SK-N-SH (cell line): ENCODE data around the gene HAAO. TPM values are rescaled to one million over a fixed set of nuclear protein-coding genes. Genes with fewer than 3 reads are reported as not detected.

ENCODE experiments used
- CTCF ChIA-PET: fragments of 300-600, 350-600 bp; formaldehyde crosslinking; extraction: SDS; loops from one replicate; lab custom pipeline; 2021; lab: Yijun Ruan, JAX
- POLR2A ChIA-PET: fragments of 350-600 bp; sonication (Branson Sonifier 250); formaldehyde crosslinking; extraction: SDS; loops from one replicate; lab custom pipeline; 2020; ENCODE audit warnings: antibody characterized with exemption, inconsistent platforms; lab: Yijun Ruan, JAX
- DNase-seq: peaks from one replicate; pipeline ENCODE4 v3.0.0; 2012
- H2AFZ ChIP-seq: fragments of 200-600 bp; sonication (generic); 2 replicates; pipeline ENCODE4 v1.8.1; 2016; ENCODE audit warnings: antibody characterized with exemption, mild to moderate bottlenecking, low read depth
- H3F3A ChIP-seq: fragments of 200-600 bp; sonication (generic); replicated peaks from 2 replicates; pipeline ENCODE3; 2016; ENCODE audit warnings: antibody characterized with exemption, mild to moderate bottlenecking; ENCODE audit not compliant: insufficient read depth
- H3K27ac ChIP-seq, 2 experiments: fragments of 200-500 bp in 1 of 2; fragments of 200-600 bp in 1 of 2; sonication (Bioruptor generic) in 1 of 2; sonication (generic), shearing (Covaris generic) in 1 of 2; 2 replicates each; pipeline versions ENCODE4 v1.5.1 to v1.6.1; 2014 to 2016; ENCODE audit warnings: low read depth in 2 of 2, inconsistent platforms in 1 of 2, low read length in 1 of 2, mild to moderate bottlenecking in 1 of 2, mixed read lengths in 1 of 2
- H3K27me3 ChIP-seq: fragments of 200-600 bp; sonication (generic), shearing (Covaris generic); 2 replicates; pipeline ENCODE4 v1.6.1; 2016; ENCODE audit warnings: mixed run types; ENCODE audit not compliant: insufficient read depth
- H3K36me3 ChIP-seq, 2 experiments: fragments of 200-500 bp in 1 of 2; fragments of 200-600 bp in 1 of 2; sonication (Bioruptor generic) in 1 of 2; sonication (generic) in 1 of 2; replicated peaks in 1 of 2; 2 replicates each; pipeline versions ENCODE3 to v1.5.1; 2014 to 2016; ENCODE audit warnings: low read length in 1 of 2, mild to moderate bottlenecking in 1 of 2; ENCODE audit not compliant: insufficient read depth in 2 of 2, control insufficient read depth in 1 of 2
- H3K4me1 ChIP-seq, 2 experiments: fragments of 200-500 bp in 1 of 2; fragments of 200-600 bp in 1 of 2; sonication (Bioruptor generic) in 1 of 2; sonication (generic), shearing (Covaris generic) in 1 of 2; 2 replicates each; pipeline versions ENCODE4 v1.5.1 to v1.6.1; 2014 to 2016; ENCODE audit warnings: low read depth in 1 of 2, low read length in 1 of 2, mixed run types in 1 of 2; ENCODE audit not compliant: insufficient read depth in 2 of 2, control insufficient read depth in 1 of 2
- H3K4me2 ChIP-seq: fragments of 200-600 bp; sonication (generic), shearing (Covaris generic); 2 replicates; pipeline ENCODE4 v1.6.1; 2017; ENCODE audit warnings: mixed run types
- H3K4me3 ChIP-seq, 2 experiments: fragments of 200-500 bp in 1 of 2; fragments of 200-600 bp in 1 of 2; sonication (Bioruptor generic) in 1 of 2; sonication (generic), shearing (Covaris generic) in 1 of 2; 2 replicates each; pipeline versions ENCODE4 v1.5.1 to v1.8.1; 2014 to 2016; ENCODE audit warnings: low read depth in 2 of 2, inconsistent platforms in 1 of 2, low read length in 1 of 2, mild to moderate bottlenecking in 1 of 2, mixed read lengths in 1 of 2, moderate library complexity in 1 of 2
- H3K79me2 ChIP-seq: fragments of 200-600 bp; sonication (generic); 2 replicates; pipeline ENCODE4 v1.8.1; 2017; ENCODE audit warnings: mild to moderate bottlenecking; ENCODE audit not compliant: insufficient read depth
- H3K9ac ChIP-seq: fragments of 200-600 bp; sonication (generic); 2 replicates; pipeline ENCODE4 v1.6.1; 2017; ENCODE audit warnings: mixed run types
- H3K9me2 ChIP-seq: fragments of 200-600 bp; sonication (generic); 2 replicates; pipeline ENCODE4 v1.6.1; 2017; ENCODE audit warnings: mixed run types
- H3K9me3 ChIP-seq: fragments of 200-600 bp; sonication (generic); 2 replicates; pipeline ENCODE4 v1.6.1; 2017; ENCODE audit warnings: mixed run types, mild to moderate bottlenecking, moderate library complexity
- H4K20me1 ChIP-seq: fragments of 200-600 bp; sonication (generic); 2 replicates; pipeline ENCODE4 v1.6.1; 2017; ENCODE audit warnings: mild to moderate bottlenecking, mixed run types; ENCODE audit not compliant: insufficient read depth
- CHD2 ChIP-seq: fragments of 150-350 bp; IDR thresholded peaks from 2 replicates; pipeline ENCODE4 v1.6.1; 2018; ENCODE audit warnings: low read length; ENCODE audit not compliant: partially characterized antibody
- CTCF ChIP-seq: fragments of 200-600 bp; sonication (generic); IDR thresholded peaks from 2 replicates; pipeline ENCODE4 v1.6.1; 2017; ENCODE audit warnings: antibody characterized with exemption, mild to moderate bottlenecking, moderate library complexity
- EP300 ChIP-seq, 2 experiments: IDR thresholded peaks; 2 replicates each; pipeline versions ENCODE4 v1.4.0 to v1.6.1; 2012; ENCODE audit warnings: borderline replicate concordance in 1 of 2, low read depth in 1 of 2, low read length in 1 of 2
- EZH2phosphoT487 ChIP-seq: fragments of 200-600 bp; sonication (generic); IDR thresholded peaks from 2 replicates; pipeline ENCODE4 v1.6.1; 2017; ENCODE audit warnings: low read depth, mixed run types, mild to moderate bottlenecking, antibody characterized with exemption, moderate library complexity, borderline replicate concordance
- FOSL2 ChIP-seq: IDR thresholded peaks from 2 replicates; pipeline ENCODE4 v1.4.0; 2012; ENCODE audit warnings: low read depth, mild to moderate bottlenecking, moderate library complexity, borderline replicate concordance
- FOXJ3 ChIP-seq: sonication (generic); formaldehyde crosslinking; IDR thresholded peaks from 2 replicates; pipeline ENCODE4 v1.5.1; 2020; ENCODE audit warnings: mild to moderate bottlenecking, missing genetic modification reagents
- IRF3 ChIP-seq: fragments of 150-350 bp; IDR thresholded peaks from 2 replicates; pipeline ENCODE4 v1.6.1; 2016; ENCODE audit warnings: mild to moderate bottlenecking, low read depth, low read length
- MEF2A ChIP-seq: IDR thresholded peaks from 2 replicates; pipeline ENCODE4 v1.4.0; 2012; ENCODE audit warnings: low read depth, borderline replicate concordance
- NFIC ChIP-seq: IDR thresholded peaks from 2 replicates; pipeline ENCODE4 v1.4.0; 2012; ENCODE audit warnings: borderline replicate concordance
- NRF1 ChIP-seq: IDR thresholded peaks from 2 replicates; pipeline ENCODE4 v1.6.1; 2012; ENCODE audit warnings: low read depth, mild to moderate bottlenecking, low read length
- PBX3 ChIP-seq: IDR thresholded peaks from 2 replicates; pipeline ENCODE4; 2012
- RAD21 ChIP-seq: IDR thresholded peaks from 2 replicates; pipeline ENCODE4 v1.6.1; 2012; ENCODE audit warnings: mild to moderate bottlenecking, low read length
- REST ChIP-seq: IDR thresholded peaks from 2 replicates; pipeline ENCODE4 v1.6.1; 2012; ENCODE audit warnings: mild to moderate bottlenecking, low read depth, low read length, moderate library complexity
- RFX5 ChIP-seq: IDR thresholded peaks from 2 replicates; pipeline ENCODE4 v1.6.1; 2012; ENCODE audit warnings: mild to moderate bottlenecking, improper control_type of control experiment, low read length
- RXRA ChIP-seq: IDR thresholded peaks from 2 replicates; pipeline ENCODE4 v1.4.0; 2012; ENCODE audit warnings: low read depth, mild to moderate bottlenecking, borderline replicate concordance
- TCF12 ChIP-seq: IDR thresholded peaks from 2 replicates; pipeline ENCODE4 v1.4.0; 2012
- USF2 ChIP-seq: fragments of 150-350 bp; IDR thresholded peaks from 2 replicates; pipeline ENCODE4 v1.6.1; 2017; ENCODE audit warnings: antibody characterized with exemption, low read length, low read depth, borderline replicate concordance
- YY1 ChIP-seq: IDR thresholded peaks from 2 replicates; pipeline ENCODE4 v1.4.0; 2012; ENCODE audit warnings: low read depth, mild to moderate bottlenecking
- ZBTB33 ChIP-seq: IDR thresholded peaks from 2 replicates; pipeline ENCODE4 v1.4.0; 2012; ENCODE audit warnings: low read depth, borderline replicate concordance
- WGBS: methylation state at CpG from one replicate; pipeline ENCODE4 v1.1.6; 2017; ENCODE audit warnings: low lambda C conversion rate; 5-methylcytosine and 5-hydroxymethylcytosine counted together
- polyA plus RNA-seq, 3 experiments: library from polyadenylated mRNA; depleted of rRNA; stranded (reverse); fragments of >200 nt; gene quantifications; 2 replicates each; pipeline ENCODE4 v1.2.3, GENCODE V29; 2012

The HAAO gene
- polyA plus RNA-seq, 1 of the 3 experiments (the other 2 are of a cell fraction), result not detected

- Histone ChIP-seq H3K4me1 (no peaks in the 10 kb centered on the region; a peak in 1 of 4 replicates), H2AFZ (no peak within 1 kb of the TSS), H3K9me2 (no peaks in the 10 kb centered on the region), H3K4me3 (no peak within 1 kb of the TSS), H3F3A (no peaks in the 10 kb centered on the region), H3K9ac (no peak within 1 kb of the TSS), H3K36me3 (no peaks in the 10 kb centered on the region), H3K27me3 (no peaks in the 10 kb centered on the region), H3K79me2 (no peaks in the 10 kb centered on the region), H4K20me1 (no peaks in the 10 kb centered on the region), H3K9me3 (no peaks in the 10 kb centered on the region), H3K27ac (no peak within 1 kb of the TSS), H3K4me2 (no peak within 1 kb of the TSS)
- TF ChIP-seq EZH2phosphoT487 (no peak), USF2 (no peak), NFIC (no peak), RFX5 (no peak), MEF2A (no peak), FOSL2 (no peak), IRF3 (no peak), NRF1 (no peak), REST (no peak), PBX3 (no peak), FOXJ3 (no peak), EP300 (IDR thresholded peaks at IDR 0.05; ENCODE audit: borderline replicate concordance in 1 of 2, low read depth in 1 of 2, low read length in 1 of 2) (no peak), CHD2 (no peak), YY1 (no peak), ZBTB33 (no peak), RXRA (no peak), TCF12 (no peak), RAD21 (no peak), CTCF (no peak)
- ChIA-PET POLR2A (no interaction called here), CTCF (interaction anchor here (0.8 to 1.4 kb wide), 2 partner anchors 10 to 167 kb away, joined by 3 read pairs; no protein-coding TSS in a partner anchor)
- WGBS, result 53% methylated on average over 5 of the region's 5 CpGs
- DNase-seq, result peak; percentile 36
Observed at GRCh38 chr2:42764096-42764495, 28.3 kb downstream of the HAAO start, which contains the start of gene OXER1. TSS of gene OXER1 (minus strand) at chr2:42764135. CDS start at chr2:42764062, 73 bp downstream.
